ENCODE measurements around the gene DPYD. TPM values are rescaled to one million over a fixed set of nuclear protein-coding genes. Genes with fewer than 3 reads are reported as not detected.

DPYD gene
- polyA plus RNA-seq, 1 of the 3 experiments (the other 2 are of a cell fraction), result 23.0 TPM

GRCh38 chr1:97660431-97661105 lies 260.3 kb downstream of the DPYD start:
- Histone ChIP-seq H3K4me1 (ENCODE audit: control insufficient read depth in 1 of 2, insufficient read depth in 2 of 2, low read depth in 1 of 2, low read length in 1 of 2) (no peaks in the 10 kb centered on the region; a peak in 1 of 4 replicates), H3K79me2 (ENCODE audit: insufficient read depth) (no peaks in the 10 kb centered on the region; the same call in 1 of the 2 replicates), H3K9ac (no peak overlapping the region), H3K9me3 (no peaks in the 10 kb centered on the region), H2AFZ (ENCODE audit: low read depth) (no peak overlapping the region), H3K27ac (ENCODE audit: low read depth in 2 of 2, low read length in 1 of 2) (no peak overlapping the region), H3K27me3 (ENCODE audit: insufficient read depth) (no peaks in the 10 kb centered on the region), H3K36me3 (replicated peaks in 1 of 2; ENCODE audit: control insufficient read depth in 1 of 2, insufficient read depth in 2 of 2, low read length in 1 of 2) (peaks cover 0 to 19% of the 10 kb centered on the region in 2 experiments), H3K9me2 (no peaks in the 10 kb centered on the region), H3F3A (replicated peaks; ENCODE audit: insufficient read depth) (peaks cover 8% of the 10 kb centered on the region), H4K20me1 (ENCODE audit: insufficient read depth) (no peaks in the 10 kb centered on the region), H3K4me3 (ENCODE audit: low read depth in 2 of 2, low read length in 1 of 2) (no peak overlapping the region), H3K4me2 (no peak overlapping the region)
- ChIA-PET POLR2A (no interaction called here), CTCF (interaction anchor here (1.4 kb wide), 1 partner anchor 10 kb away, joined by 6 read pairs; no protein-coding TSS in a partner anchor)
- no peak for DNase-seq
- WGBS (ENCODE audit: low lambda C conversion rate), result 89% methylated on average over 2 of the region's 2 CpGs
- TF ChIP-seq MEF2A (IDR thresholded peaks at IDR 0.05; ENCODE audit: borderline replicate concordance, low read depth) (no peak), CHD2 (IDR thresholded peaks at IDR 0.05; ENCODE audit: low read length, partially characterized antibody) (no peak), RCOR1 (IDR thresholded peaks at IDR 0.05; ENCODE audit: low read length) (no peak), YY1 (IDR thresholded peaks at IDR 0.05; ENCODE audit: low read depth) (no peak), CTCF (IDR thresholded peaks at IDR 0.05) (no peak), NFIC (IDR thresholded peaks at IDR 0.05; ENCODE audit: borderline replicate concordance) (no peak), TEAD4 (IDR thresholded peaks at IDR 0.05; ENCODE audit: borderline replicate concordance, insufficient read depth) (no peak), RFX5 (IDR thresholded peaks at IDR 0.05; ENCODE audit: low read length) (no peak), REST (IDR thresholded peaks at IDR 0.05; ENCODE audit: low read depth, low read length) (no peak), FOXJ3 (CRISPR knock-in tag; IDR thresholded peaks at IDR 0.05) (no peak), TAF1 (IDR thresholded peaks at IDR 0.05; ENCODE audit: borderline replicate concordance, low read depth, low read length) (no peak), PBX3 (IDR thresholded peaks at IDR 0.05) (no peak), POLR2AphosphoS5 (IDR thresholded peaks at IDR 0.05; ENCODE audit: low read depth, low read length) (no peak)
